Kasumi-1 (cell line): ENCODE results near the gene SLC9A9.
"Not testable (repeated sequence)": the region's sequence is repeated elsewhere in the genome, so short reads cannot be mapped to it uniquely, and the experiment has no call there.

ENCODE experiments used
- DNase-seq, 2 experiments: peaks; one replicate each; lab custom pipeline; 2025; lab: John Stamatoyannopoulos, UW

The SLC9A9 gene

DNA sequence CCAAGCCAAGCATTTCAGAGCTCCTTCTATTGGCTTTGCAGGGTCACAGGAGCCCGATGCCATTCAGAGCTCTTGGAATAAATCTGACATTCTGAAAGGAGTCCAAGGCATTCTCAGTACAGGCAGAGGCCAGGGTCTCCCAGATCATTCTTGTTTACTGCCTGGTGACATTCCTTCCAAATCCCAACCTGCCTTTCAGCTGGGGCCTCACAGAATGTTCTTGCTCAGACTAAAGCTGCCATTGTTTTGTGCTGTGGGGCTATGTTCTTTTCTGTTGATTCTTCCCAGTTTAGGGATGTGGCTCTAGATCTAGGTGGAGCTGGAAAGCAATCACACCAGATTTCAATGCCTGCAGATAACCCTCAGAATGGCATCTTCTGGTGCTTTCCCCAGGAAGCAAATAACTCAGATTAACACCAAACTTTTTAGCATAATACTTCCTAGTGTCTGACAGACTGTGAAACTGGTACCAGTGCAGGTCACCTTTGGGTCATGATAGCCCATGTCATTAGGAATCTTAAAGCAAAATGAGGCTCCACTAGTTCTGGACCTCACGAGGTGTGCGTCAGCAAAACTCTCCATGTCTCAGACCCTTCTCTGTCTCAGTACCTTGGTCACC lies 561.8 kb downstream of the SLC9A9 start:
- no peak for DNase-seq

DNA sequence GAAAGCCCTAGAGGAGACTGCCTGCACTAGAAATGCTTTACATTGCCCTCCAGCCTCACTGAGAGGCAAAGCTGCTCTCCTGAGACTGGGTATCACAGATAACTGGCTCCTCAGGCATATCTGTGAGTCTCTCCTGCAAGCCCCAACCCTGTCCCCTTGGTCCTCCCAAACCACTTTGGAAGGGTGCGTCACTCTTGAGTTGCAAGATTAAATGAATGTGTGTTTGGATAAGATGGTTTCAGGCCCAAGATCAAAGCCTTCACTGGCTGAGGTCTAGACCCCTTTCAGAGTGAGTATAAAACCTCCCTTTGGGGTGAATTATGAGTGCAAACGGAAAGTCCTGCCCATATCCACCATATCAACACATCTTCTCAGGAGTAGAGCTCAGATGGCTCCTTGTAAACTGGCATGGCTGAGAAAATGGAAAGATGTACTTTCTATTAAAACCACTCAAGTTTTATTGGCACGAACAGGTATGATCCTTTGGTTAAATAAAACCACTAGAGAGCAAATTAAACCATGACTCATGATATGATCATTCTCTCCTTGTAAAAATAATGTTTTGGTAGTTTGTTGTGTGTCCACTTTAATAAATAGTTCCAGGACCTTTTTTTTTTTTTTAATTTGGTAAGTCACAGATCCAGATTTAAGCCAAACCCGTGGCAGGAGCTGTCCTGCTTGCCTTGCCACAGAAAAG lies 564.7 kb downstream of the SLC9A9 start:
- DNase-seq, result no peak

DNA sequence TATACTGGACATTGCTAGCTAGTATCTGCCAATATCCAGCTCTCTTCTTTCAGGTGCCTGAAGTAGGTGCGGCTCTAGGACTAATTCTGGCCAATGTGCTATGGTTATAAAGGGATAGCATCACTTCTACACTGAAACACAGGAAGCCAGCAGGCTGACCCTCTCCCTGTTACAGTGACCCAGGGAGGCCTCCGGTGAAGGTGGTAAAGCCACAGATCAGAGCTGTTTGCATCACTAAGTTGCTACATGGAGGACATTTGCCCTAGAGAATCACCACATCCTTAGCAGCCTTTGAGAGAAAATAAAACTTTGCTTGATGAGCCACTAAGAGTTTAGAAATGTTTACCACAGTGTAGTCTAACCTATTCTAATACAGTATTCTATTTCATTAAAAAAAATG lies 567.3 kb downstream of the SLC9A9 start:
- DNase-seq, result no peak

DNA sequence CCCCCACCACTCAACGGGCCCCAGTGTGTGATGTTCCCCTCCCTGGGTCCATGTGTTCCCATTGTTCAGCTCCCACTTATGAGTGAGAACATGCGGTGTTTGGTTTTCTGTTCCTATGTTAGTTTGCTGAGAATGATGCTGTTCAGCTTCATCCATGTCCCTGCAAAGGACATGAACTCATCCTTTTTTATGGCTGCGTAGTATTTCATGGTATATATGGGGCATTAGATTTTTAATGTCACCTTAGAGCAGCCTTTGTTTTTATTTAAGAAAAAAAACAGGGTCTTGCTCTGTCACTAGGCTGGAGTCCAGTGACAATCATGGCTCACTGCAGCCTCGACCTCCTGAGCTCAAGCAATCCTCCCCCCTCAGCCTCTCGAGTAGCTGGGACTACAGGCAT lies 568.7 kb downstream of the SLC9A9 start:
- not testable (repeated sequence) for DNase-seq

DNA sequence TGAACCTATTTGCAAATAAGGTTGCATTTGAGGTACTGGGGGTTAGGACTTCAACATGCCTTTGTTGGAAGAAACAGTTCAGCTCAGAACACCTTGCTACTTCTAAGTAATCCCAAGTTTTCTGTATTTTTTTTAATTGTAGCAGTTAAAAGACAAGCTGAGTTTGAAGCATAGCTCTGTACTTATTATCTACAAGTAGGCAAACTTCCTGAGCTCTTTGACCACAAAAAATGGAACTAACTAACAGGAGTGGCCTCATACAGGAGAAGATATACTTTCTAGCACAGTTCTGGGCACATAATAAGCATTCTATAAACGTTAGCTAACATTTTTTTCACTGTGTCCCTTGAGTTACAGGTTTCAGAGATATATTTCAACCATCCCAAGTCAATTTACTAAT lies 569.5 kb downstream of the SLC9A9 start:
- no peak for DNase-seq

DNA sequence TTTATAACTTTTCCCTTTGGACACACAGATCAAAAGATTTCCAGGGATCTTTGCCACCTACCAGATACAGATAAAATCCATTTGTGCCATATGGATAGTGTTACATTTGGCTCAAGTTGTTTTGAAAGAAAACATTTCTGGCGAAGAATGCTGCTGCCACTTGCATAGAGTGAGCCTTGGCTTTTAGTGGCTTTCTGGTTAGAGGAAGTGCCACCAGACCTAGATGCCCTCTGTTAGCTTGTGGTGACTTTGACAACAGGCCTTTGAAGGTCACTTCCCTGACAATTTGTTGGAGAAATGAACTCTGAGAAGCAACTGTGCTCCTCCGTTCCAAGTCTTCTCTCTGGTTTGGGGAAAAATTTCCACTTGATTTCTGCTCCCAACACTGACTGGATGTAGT lies 570.7 kb downstream of the SLC9A9 start:
- DNase-seq, result no peak

DNA sequence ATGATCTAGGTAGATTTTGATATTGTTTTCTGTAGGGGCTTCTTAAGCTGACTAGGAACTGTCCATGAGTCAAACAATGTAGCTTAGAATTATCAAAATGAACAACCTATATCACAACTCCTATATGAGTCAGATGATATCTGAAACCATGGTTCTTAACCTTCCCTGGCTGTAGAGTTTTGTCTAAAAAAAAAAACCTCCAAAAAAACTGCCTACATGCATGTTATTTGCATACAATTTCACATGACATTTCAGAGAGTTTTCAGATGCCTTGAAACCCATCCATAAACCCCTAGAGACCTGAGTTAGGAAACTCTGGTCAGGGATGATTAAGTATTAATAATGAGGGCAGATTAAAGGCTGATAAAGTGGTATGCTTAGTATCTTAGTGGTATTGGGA lies 571.7 kb downstream of the SLC9A9 start:
- no peak for DNase-seq

DNA sequence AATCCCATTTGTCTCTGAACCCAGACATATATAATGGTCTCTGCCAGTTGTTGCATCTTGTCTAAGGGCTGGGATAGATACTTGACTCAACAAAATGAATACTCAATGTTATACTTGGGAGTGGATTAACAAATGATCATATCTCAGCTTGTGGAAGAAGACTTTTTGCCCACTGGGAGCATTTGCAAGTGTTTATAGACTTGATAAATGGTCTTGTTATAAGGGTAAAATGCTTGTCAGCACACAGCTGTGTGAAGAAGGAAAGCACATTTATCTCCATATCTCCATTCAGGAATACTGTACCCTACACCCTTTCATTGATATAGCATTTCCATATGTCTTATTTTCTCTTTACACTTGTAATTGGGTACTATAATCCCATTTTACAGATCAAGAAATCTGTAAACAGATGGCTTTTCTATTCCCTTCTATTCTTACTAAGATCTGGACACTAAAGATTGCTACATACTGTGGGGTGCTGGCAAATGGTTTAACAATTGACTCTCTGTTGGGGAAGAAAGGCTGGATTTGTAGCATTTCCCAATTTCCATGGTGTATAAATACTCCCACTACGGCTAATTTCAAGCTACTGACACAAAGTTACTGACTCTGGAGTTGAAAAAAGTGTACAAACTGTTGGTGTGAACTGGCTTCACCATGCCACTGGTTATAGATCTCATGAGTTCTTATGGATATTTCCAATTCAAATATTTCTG lies 574.1 kb downstream of the SLC9A9 start:
- DNase-seq, result no peak

DNA sequence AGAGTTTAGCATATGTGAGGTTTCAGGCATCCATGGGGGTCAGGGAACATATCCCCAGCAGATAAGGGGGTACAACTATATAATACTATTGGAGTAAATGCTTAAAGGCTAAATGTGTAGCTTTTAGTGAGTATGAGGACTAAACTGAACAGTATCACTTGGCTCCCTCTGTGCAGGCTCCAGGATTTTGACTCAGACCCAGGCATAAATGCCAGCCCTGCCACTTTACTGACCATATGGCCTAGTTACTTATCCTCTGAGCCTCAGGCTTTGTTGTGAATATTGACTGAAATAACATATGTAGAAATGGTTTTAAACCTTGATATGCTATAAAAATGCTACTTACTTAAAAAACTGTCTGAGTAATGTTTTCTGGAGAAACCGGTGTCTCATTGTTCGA lies 577.1 kb downstream of the SLC9A9 start:
- no peak for DNase-seq

DNA sequence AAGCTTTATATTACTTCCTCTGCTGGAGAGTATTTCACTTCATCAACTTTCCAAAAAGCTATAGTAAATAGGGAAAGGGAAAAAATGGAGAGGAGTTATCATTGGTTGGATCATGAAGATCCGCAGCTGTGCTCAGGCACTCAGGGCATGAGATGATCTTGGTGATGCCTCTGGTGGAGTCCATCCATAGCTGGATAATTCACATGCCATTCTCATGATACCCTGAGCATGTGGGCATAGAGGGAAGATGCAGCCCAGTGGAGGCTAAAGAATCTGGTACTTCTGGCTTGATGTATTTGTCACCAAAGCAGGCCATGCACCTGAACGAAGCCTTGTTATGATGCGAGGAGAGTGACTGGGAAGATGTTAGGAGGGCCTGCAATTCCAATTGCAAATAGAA lies 578.5 kb downstream of the SLC9A9 start:
- no peak for DNase-seq

DNA sequence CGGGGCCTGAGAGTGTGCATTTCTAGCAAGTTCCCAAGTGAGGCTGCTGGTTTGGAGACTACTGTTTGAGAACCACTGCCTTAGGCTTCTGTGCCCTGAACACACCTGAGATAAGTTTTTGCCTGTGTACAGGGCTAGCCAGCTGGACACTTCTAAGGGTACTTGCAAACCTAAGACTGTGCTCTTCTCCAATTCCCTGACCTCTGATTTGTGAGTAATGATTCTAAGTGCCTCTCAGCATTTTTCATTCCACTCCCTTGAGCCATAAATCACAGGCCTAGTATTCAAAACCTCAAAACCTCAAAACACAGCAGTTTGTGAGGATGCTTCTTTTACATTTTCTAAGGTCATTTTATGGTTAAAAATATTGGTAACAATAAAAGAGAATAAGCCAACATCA lies 580.3 kb downstream of the SLC9A9 start:
- no peak for DNase-seq

DNA sequence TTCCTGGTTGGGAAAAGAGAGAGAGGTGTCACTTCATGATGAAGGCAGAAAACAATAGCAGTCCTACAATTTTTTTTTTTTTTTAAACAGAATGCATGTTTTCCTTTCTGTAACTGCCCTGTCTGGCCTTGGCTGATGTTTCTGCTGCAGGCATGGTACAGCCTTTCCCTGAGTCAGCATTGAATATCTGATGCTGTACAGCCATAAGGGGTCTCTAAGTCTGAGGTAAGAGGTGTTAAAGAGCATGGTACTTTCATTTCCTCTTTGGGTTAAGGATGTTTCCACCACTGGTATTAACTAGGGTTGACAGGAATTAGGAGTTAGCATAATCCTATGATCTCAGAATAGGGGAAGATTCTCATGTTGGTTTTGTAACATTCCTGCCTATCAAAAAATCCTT lies 581.3 kb downstream of the SLC9A9 start:
- no peak for DNase-seq

DNA sequence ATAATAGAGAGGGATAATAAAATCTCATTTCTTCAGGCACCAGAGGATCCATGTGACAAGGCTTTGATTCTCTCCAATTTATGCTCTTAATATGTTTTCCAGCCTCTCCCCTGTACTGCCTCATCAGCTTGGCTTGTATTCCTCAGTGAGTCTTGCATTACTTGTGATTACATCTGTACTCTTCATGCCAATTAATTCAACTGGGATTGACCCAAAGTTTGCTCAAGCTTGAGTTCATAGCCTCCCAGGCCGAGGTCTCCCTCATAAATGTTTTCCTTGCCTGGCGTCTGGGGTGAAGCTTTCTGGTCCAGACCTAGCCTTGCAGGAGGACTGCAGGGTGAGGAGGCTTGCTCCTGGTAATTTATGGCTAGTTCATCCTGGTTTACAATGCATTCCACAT lies 581.8 kb downstream of the SLC9A9 start:
- DNase-seq, result no peak

DNA sequence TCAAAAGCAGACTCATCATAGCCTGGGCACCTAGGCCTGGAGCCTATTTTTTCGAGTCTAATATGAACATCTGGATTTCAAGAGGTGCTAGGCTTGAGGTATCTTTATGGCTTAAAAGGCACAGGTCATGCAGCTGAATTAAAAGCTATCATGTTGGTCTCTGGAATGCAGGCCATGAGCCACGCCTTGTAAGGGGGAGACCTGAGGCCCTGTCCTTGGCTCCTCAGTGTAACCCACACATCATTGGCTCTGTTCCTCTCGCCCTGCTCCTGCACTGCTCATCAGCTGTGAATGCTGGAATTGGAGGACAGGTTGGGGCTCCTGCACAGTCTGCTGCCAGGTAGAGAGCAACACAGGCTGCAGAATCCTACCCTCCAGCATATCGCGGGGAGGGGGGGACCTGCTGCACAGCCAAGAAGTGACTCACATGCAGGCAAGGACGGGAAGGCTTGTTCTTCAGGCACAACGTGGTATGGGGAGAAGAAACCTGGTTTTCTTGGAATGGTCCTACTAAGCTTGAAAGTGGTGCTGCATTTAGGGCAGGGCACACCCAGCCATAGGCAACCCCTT lies 582.7 kb downstream of the SLC9A9 start:
- DNase-seq, result no peak

DNA sequence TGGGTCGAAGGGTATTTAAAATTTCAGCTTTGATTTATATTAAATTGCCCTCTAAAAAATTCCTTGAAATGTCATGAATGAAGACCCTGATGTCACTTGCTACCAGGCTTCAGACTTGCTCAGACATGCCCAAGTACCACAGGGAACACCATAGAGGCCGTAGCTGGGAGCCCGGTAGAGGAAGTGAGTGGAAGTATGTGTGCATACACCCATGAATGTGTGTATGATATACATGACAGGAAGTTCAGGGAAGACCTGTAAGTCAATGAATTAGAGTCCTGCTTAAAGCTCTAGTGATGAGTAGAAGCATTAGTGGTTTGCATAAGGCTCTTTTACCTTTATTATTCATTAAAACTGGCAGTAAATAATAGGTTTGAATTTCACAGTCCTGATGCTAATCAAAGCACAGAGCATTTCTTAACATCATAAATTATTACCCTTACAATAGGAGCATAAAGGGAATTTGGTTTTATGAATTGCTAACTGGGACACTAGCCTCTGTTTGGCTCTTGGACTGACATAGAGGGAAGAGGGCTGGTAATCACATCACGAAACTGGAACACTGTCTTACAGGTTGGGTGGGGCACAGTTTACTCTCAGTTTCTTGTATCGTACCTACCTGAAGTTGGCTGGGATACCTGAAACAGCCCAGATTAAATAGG lies 584.3 kb downstream of the SLC9A9 start:
- DNase-seq, result no peak

DNA sequence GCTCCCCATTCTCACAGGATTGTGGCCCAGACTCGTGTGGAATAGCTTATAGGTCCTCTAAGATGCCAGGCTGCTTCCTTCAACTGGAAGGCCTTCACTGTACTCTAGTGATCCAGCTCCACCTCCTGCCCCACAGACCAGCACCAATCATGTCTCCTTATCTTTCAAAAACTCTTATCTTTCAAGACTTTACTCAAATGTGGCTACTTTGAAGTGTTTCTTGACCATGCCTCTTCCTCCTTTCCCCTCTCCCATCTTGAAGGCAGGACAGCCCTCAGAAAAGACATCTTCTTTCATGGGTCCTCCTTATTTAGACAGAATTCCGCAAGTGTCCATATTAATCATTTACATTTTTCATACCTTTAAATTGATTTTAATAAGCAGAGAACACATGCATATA lies 586.4 kb downstream of the SLC9A9 start:
- DNase-seq, result no peak

DNA sequence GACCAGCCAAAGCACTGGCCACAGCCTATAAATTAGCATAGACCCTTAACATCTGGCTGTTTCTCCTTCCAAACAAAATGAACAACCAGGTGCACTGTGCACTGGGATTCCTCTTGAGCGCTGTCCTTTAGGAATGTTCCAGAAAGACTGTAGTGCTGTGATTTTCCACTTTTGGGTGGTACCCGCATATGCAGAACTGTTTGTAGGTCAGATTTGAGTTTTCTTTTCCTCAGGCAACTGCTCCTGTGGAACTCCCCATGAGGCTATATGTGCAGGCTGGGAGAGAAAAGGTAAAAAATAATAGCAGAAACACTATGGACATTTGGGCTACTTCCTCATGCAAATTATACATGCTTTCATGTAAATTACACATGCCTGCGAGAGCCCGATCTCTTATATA lies 589.6 kb downstream of the SLC9A9 start:
- DNase-seq, result no peak

DNA sequence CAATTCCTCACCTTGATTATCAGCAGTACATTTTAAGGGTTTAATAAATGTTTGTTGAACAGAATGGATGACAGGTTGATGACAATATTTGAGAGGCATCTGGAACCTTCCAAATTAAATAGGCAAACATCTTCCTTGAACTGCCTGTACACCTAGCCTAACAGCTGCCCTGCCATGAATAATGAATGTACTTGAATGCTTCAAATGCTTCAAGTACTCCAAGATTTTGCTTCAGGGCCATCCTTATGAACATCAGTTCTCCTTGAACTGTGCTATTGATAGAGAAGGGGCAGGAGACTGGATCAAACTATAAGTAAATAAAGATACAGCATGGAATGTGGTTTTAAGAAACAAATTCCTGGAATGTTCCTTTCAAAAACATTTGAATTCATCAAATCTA lies 591.9 kb downstream of the SLC9A9 start:
- no peak for DNase-seq

DNA sequence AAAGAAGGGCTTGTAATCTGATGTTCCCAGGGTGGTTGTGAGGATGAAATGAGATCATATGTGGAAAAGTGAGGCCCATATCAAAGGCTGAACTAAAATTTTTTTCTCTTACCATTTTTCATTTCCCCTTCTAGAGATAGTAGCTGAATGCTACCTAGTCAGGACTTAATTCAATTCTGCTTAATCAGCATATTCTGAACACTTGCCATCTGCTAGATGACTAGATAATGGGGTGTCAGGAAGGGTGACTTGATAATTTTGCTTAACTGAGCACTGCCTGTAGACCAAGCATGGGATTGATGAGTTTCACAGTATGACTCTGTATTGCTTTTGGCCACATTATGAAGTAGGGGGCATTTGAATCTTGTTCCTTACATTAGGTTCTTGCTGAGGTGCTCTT lies 592.5 kb downstream of the SLC9A9 start:
- no peak for DNase-seq

DNA sequence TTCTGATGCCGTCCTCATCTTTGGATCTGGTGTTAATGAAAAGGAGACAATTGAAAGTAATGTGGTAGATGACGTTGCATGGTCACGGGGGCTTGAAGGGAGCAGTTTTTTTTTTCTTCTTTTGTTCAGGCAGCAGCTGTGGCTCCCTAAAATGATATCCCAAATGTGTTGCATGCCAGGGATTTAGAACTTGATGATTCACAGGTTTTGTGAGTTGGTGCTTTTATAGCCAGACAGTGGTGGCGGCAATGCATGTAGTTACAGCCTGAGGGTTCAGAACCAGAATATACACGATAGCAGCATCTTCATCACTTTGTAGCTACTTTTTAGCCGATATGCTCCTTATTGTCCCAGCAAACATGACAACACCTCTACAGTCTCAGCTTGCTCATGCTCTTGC lies 595.3 kb downstream of the SLC9A9 start:
- no peak for DNase-seq

DNA sequence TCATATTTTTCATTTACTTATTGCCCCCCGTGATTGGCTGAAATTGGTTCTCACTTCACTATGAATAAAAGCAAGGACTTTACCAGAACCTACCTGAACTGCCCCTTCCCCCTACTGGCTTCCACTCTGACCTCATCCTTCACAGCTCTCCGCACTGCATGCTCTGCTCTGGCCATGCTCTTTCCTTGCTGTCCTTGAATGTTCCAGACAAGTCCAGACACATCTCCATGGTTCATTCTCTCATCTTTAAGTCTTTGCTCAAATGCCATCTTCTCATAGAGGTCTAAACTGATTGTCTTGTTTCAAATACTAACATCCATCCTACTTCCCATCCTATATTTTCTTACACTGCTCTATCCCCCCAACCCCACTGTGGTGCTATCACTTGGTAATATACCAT lies 599.3 kb downstream of the SLC9A9 start:
- DNase-seq, result no peak

DNA sequence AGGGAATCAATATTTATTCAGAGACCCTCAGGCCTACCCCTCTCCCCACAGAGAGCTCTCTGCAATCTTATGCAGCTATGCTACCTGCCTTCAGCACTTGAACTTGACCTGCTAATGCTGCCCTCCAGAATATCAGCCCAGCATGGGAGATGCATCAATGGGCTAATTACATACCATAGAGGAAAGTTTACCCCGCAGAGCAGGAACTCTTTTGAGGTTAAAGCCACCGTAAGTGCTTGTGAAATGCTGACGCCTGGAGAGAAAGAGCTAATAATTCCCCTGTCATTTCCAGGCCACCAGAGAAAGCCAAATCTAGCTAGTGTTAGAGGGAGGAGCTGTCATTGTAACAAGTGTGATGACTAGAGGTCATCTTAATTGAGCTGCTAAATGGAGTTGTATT lies 601.2 kb downstream of the SLC9A9 start:
- DNase-seq, result no peak

DNA sequence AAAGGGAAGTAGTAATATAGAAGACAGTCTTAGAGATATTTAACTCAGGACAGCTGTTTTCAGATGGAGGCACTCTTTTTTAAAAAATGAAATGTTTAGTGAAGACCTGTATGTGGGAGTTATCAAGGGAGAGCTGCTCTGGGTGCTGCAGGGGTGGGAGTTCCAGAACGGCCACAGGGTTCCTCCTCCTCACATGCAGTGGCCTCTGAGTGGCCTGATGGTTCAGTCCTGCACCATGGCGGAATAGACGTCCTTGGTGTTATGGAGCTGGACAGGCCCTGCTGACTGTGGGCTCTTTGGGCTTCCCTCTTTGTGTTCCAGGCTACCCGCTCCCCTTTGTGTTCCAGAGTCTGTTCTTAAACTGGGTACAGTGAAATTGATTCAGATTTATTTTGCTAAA lies 602.6 kb downstream of the SLC9A9 start:
- DNase-seq, result no peak
